Measurements from ENCODE around the gene GGA3.

The GGA3 gene

DNA sequence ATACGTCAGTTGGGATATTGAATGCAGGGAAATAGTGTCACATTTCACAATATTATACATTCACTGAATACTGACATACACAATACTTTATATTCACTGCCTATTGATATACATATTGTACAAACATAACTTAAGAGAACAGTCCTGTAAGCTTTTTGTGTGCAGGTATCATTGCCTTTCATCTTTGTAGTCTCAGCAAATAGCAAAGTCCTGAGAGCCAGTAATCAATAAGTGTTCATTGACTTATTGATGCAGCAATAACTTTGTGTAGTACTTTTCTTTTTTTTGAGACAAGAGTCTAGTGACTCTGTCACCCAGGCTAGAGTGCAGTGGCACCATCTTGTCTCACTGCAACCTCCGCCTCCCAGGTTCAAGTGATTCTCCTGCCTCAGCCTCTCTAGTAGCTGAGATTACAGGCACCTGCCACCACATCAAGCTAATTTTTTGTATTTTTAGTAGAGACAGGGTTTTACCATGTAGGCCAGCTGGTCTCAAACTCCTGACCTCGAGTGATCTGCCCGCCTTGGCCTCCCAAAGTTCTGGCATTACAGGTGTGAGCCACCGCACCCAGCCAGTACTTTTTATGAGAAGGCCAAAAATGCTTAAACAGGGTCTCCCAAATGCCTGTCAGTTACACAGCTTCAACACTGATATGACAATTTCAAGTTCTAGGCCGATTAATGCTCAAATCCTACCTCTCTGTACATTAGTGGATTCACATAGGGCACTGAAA lies 61.4 kb downstream of the GGA3 start:
- H3K9me3 ChIP-seq (ENCODE audit: control insufficient read depth, insufficient read depth, low read length): no peaks in the 10 kb centered on the region
- TF ChIP-seq EZH2phosphoT487 (IDR thresholded peaks at IDR 0.05; ENCODE audit: borderline replicate concordance, low read length): no peak
- TF ChIP-seq, protein P1, sequence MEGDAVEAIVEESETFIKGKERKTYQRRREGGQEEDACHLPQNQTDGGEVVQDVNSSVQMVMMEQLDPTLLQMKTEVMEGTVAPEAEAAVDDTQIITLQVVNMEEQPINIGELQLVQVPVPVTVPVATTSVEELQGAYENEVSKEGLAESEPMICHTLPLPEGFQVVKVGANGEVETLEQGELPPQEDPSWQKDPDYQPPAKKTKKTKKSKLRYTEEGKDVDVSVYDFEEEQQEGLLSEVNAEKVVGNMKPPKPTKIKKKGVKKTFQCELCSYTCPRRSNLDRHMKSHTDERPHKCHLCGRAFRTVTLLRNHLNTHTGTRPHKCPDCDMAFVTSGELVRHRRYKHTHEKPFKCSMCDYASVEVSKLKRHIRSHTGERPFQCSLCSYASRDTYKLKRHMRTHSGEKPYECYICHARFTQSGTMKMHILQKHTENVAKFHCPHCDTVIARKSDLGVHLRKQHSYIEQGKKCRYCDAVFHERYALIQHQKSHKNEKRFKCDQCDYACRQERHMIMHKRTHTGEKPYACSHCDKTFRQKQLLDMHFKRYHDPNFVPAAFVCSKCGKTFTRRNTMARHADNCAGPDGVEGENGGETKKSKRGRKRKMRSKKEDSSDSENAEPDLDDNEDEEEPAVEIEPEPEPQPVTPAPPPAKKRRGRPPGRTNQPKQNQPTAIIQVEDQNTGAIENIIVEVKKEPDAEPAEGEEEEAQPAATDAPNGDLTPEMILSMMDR (IDR thresholded peaks at IDR 0.05; ENCODE audit: low read depth, low read length, poor library complexity, severe bottlenecking): no peak
- no peak overlapping the region for H3K27ac ChIP-seq (ENCODE audit: low read depth, low read length)
- peaks cover 11% of the 10 kb centered on the region for H3K79me2 ChIP-seq (ENCODE audit: control insufficient read depth, low read length)
- H3K4me2 ChIP-seq (ENCODE audit: low read length): no peak overlapping the region
- H3K4me3 ChIP-seq (ENCODE audit: low read length): no peak overlapping the region
- H4K20me1 ChIP-seq (ENCODE audit: control insufficient read depth, insufficient read depth, low read depth, low read length): no peaks in the 10 kb centered on the region
- no peaks in the 10 kb centered on the region for H3K27me3 ChIP-seq (ENCODE audit: control insufficient read depth, low read length)
- no peaks in the 10 kb centered on the region for H3K36me3 ChIP-seq (ENCODE audit: control insufficient read depth, low read length)
- H3K9me2 ChIP-seq (replicated peaks; ENCODE audit: control insufficient read depth, low read length): no peaks in the 10 kb centered on the region
- H3F3A ChIP-seq (ENCODE audit: control insufficient read depth, insufficient read depth): peaks cover 2% of the 10 kb centered on the region; the same call in 1 of the 2 replicates
- peaks cover 7% of the 10 kb centered on the region for H3K4me1 ChIP-seq (ENCODE audit: control insufficient read depth, low read length)

DNA sequence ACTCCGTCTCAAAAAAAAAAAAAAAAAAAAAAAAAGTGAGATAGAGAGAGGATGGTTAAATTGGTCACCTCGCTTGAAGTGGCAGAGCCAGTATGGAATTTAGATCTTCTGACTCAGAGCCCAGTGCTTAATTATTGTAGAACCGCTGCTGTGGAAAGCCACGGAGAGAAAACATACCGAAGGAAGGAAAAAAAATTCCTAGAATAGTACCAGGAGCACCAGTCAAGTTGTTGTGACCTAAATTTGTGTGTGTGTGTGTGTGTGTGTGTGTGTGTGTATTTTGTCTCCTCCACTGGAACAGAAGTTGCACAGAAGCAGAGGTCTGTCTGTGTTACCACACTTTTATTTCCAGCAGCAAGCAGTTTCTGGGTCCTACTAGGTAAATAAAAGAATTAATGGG lies 66.5 kb downstream of the GGA3 start:
- Histone ChIP-seq H3K9me3 (ENCODE audit: control insufficient read depth, insufficient read depth, low read length) (no peaks in the 10 kb centered on the region), H3K9me2 (replicated peaks; ENCODE audit: control insufficient read depth, low read length) (no peaks in the 10 kb centered on the region), H4K20me1 (ENCODE audit: control insufficient read depth, insufficient read depth, low read depth, low read length) (no peaks in the 10 kb centered on the region), H3K79me2 (ENCODE audit: control insufficient read depth, low read length) (no peaks in the 10 kb centered on the region), H3K27me3 (ENCODE audit: control insufficient read depth, low read length) (no peaks in the 10 kb centered on the region), H3K4me2 (ENCODE audit: low read length) (no peak overlapping the region), H3K4me1 (ENCODE audit: control insufficient read depth, low read length) (no peaks in the 10 kb centered on the region), H3K27ac (ENCODE audit: low read depth, low read length) (no peak overlapping the region), H3F3A (ENCODE audit: control insufficient read depth, insufficient read depth) (no peaks in the 10 kb centered on the region), H3K36me3 (ENCODE audit: control insufficient read depth, low read length) (no peaks in the 10 kb centered on the region), H3K4me3 (ENCODE audit: low read length) (no peak overlapping the region)
- TF ChIP-seq, protein P1 (IDR thresholded peaks at IDR 0.05; ENCODE audit: low read depth, low read length, poor library complexity, severe bottlenecking): no peak
- no peak for TF ChIP-seq EZH2phosphoT487 (IDR thresholded peaks at IDR 0.05; ENCODE audit: borderline replicate concordance, low read length)

DNA sequence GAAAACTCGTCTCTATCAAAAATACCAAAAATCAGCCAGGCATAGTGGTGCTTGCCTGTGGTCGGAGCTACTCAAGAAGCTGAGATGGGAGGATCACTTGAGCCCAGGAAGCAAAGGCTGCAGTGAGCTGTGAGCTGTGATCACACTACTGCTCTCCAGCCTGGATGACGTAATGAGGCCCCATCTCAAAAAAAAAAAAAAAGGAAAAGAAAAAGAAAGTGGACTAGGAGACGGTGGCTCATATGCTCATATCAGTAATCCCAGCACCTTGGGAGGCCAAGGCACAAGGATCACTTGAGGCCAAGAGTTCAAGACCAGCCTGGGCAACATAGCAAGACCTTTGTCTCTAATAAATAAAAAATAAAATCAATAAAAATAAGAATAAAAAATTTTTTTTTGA lies 69.8 kb downstream of the GGA3 start:
- Histone ChIP-seq H3K9me3 (ENCODE audit: control insufficient read depth, insufficient read depth, low read length) (no peaks in the 10 kb centered on the region), H3K4me2 (ENCODE audit: low read length) (no peak overlapping the region), H3K27ac (ENCODE audit: low read depth, low read length) (no peak overlapping the region), H3K36me3 (ENCODE audit: control insufficient read depth, low read length) (no peaks in the 10 kb centered on the region), H3K4me3 (ENCODE audit: low read length) (no peak overlapping the region), H3K4me1 (ENCODE audit: control insufficient read depth, low read length) (no peaks in the 10 kb centered on the region), H3K27me3 (ENCODE audit: control insufficient read depth, low read length) (0 out of 2 replicates have a peak, but pooled peaks cover 2% of the 10 kb centered on the region), H3K79me2 (ENCODE audit: control insufficient read depth, low read length) (no peaks in the 10 kb centered on the region), H4K20me1 (ENCODE audit: control insufficient read depth, insufficient read depth, low read depth, low read length) (no peaks in the 10 kb centered on the region), H3F3A (ENCODE audit: control insufficient read depth, insufficient read depth) (no peaks in the 10 kb centered on the region), H3K9me2 (replicated peaks; ENCODE audit: control insufficient read depth, low read length) (no peaks in the 10 kb centered on the region)
- TF ChIP-seq EZH2phosphoT487 (IDR thresholded peaks at IDR 0.05; ENCODE audit: borderline replicate concordance, low read length): no peak
- TF ChIP-seq, protein P1 (IDR thresholded peaks at IDR 0.05; ENCODE audit: low read depth, low read length, poor library complexity, severe bottlenecking): no peak
